ENCODE data around the gene MMP7. TPM values are rescaled to one million over a fixed set of nuclear protein-coding genes. Genes with fewer than 3 reads are reported as not detected.
A peak's percentile ranks its signal among the peaks of the same experiment; 100 is the strongest.

MMP7 gene
- total RNA-seq, 4 donors from 2014 or later: 2.1 to 34.2 TPM; not detected in 2

- no peak for ATAC-seq (ENCODE audit: low FRiP score)
- no peak for TF ChIP-seq CTCF (IDR thresholded peaks at IDR 0.05)
- no peak for DNase-seq (ENCODE audit: low spot score)
These were observed 50.8 kb downstream of the MMP7 start for GRCh38 chr11:102479733-102480132.

- no peak for ATAC-seq (ENCODE audit: low FRiP score)
- no peak for DNase-seq (ENCODE audit: low spot score)
- no peak for TF ChIP-seq CTCF (IDR thresholded peaks at IDR 0.05)
These were observed 51.8 kb downstream of the MMP7 start for GRCh38 chr11:102478673-102479299.

- TF ChIP-seq CTCF (IDR thresholded peaks at IDR 0.05): no peak
- ATAC-seq (ENCODE audit: low FRiP score) (no peak), DNase-seq (ENCODE audit: low spot score) (no peak)
These were observed 53.7 kb downstream of the MMP7 start for GRCh38 chr11:102476812-102477211.

GRCh38 chr11:102476069-102476468 is 54.5 kb downstream of the MMP7 start:
- no peak for TF ChIP-seq CTCF (IDR thresholded peaks at IDR 0.05)
- peak; percentile 87 for ATAC-seq (ENCODE audit: low FRiP score)
- no peak for DNase-seq (ENCODE audit: low spot score)

GRCh38 chr11:102473543-102473942 is 57.0 kb downstream of the MMP7 start:
- ATAC-seq (ENCODE audit: low FRiP score) (no peak), DNase-seq (ENCODE audit: low spot score) (no peak)
- no peak for TF ChIP-seq CTCF (IDR thresholded peaks at IDR 0.05)

- no peak for DNase-seq (ENCODE audit: low spot score)
- TF ChIP-seq CTCF (IDR thresholded peaks at IDR 0.05): no peak
- no peak for ATAC-seq (ENCODE audit: low FRiP score)
These were observed 58.4 kb downstream of the MMP7 start for GRCh38 chr11:102472127-102472526.

GRCh38 chr11:102471474-102471873 is 59.1 kb downstream of the MMP7 start:
- no peak for ATAC-seq (ENCODE audit: low FRiP score)
- no peak for DNase-seq (ENCODE audit: low spot score)

More at GRCh38 chr11:102471474-102471873, 59.1 kb downstream of the MMP7 start:
- no peak for TF ChIP-seq CTCF (IDR thresholded peaks at IDR 0.05)
